Ovary (tissue), 3 donors: Measurements from ENCODE around the gene TOM1L2.

Experiments used
- CTCF ChIP-seq, 3 donors: fragments of 450-650 bp in 2 of 3; fragments of 200-600 bp in 1 of 3; IDR thresholded peaks; one replicate each; pipeline versions ENCODE4 v1.5.1 to v1.8.0; 2016 to 2022; ENCODE audit warnings: antibody characterized with exemption in 3 of 3, mild to moderate bottlenecking in 1 of 3
- EP300 ChIP-seq: sonication (generic); formaldehyde crosslinking; IDR thresholded peaks from one replicate; pipeline ENCODE4 v1.6.1; 2017; ENCODE audit warnings: antibody characterized with exemption
- donor health status: DM: no; HTN: no; CAD: no.

GRCh38 chr17:17834974-17835373 is 137.2 kb downstream of the TOM1L2 start:
- TF ChIP-seq CTCF (IDR thresholded peaks at IDR 0.05), result no peak
- no peak for TF ChIP-seq EP300
